Measurements from ENCODE around the gene SP5. TPM values are rescaled to one million over a fixed set of nuclear protein-coding genes. Genes with fewer than 3 reads are reported as not detected.

The SP5 gene
- total RNA-seq, 2 experiments from 2014 or later: not detected

GRCh38 chr2:170742000-170742399 is 26.9 kb downstream of the SP5 start:
- Mint-ChIP-seq H3K36me3 (ENCODE audit: low read depth) (no peaks in the 10 kb centered on the region), H3K4me3 (no peak overlapping the region), H3K27me3 (peaks cover 27% of the 10 kb centered on the region), H3K9me3 (no peaks in the 10 kb centered on the region), H3K4me1 (ENCODE audit: low read depth) (no peaks in the 10 kb centered on the region), H3K27ac (no peak overlapping the region)
- ChIA-PET CTCF (no interaction called here), POLR2A (no interaction called here)
- no peaks in the 10 kb centered on the region for H3K4me1 ChIP-seq (ENCODE audit: insufficient read depth, low read length)
- H3K27ac ChIP-seq (ENCODE audit: low read depth in 1 of 2, low read length in 2 of 2): no peak overlapping the region
- ATAC-seq (ENCODE audit: poor library complexity) (no peak), DNase-seq (no peak)
- intact Hi-C loops (cut with DNase I, micrococcal nuclease): loop anchor here in 1 of 2 experiments (1.0 kb wide), 1 partner anchor 18 kb away; no protein-coding TSS in a partner anchor
- peaks cover 0 to 5% of the 10 kb centered on the region in 2 experiments for H3K9me3 ChIP-seq (ENCODE audit: control insufficient read depth in 1 of 2, insufficient read depth in 1 of 2, low read length in 2 of 2)
- H3K27me3 ChIP-seq (ENCODE audit: control insufficient read depth in 1 of 2, insufficient read depth in 2 of 2, low read length in 2 of 2): peaks cover 5 to 18% of the 10 kb centered on the region in 2 experiments
- TF ChIP-seq CTCF (IDR thresholded peaks at IDR 0.05): no peak
- H3K36me3 ChIP-seq (ENCODE audit: insufficient read depth, low read length): no peaks in the 10 kb centered on the region
- no peak overlapping the region for H3K4me3 ChIP-seq (ENCODE audit: low read length)

GRCh38 chr2:170742896-170743529 is 27.9 kb downstream of the SP5 start:
- no peaks in the 10 kb centered on the region for H3K9me3 ChIP-seq (ENCODE audit: control insufficient read depth in 1 of 2, insufficient read depth in 1 of 2, low read length in 2 of 2)
- Mint-ChIP-seq H3K27ac (no peak overlapping the region), H3K36me3 (ENCODE audit: low read depth) (no peaks in the 10 kb centered on the region), H3K4me3 (no peak overlapping the region), H3K4me1 (ENCODE audit: low read depth) (no peaks in the 10 kb centered on the region), H3K9me3 (no peaks in the 10 kb centered on the region), H3K27me3 (peaks cover 32% of the 10 kb centered on the region)
- CTCF ChIA-PET: no interaction called here
- H3K4me3 ChIP-seq (ENCODE audit: low read length): no peak overlapping the region
- TF ChIP-seq CTCF (IDR thresholded peaks at IDR 0.05): no peak
- POLR2A ChIA-PET: no interaction called here
- peaks cover 2 to 18% of the 10 kb centered on the region in 2 experiments for H3K27me3 ChIP-seq (ENCODE audit: control insufficient read depth in 1 of 2, insufficient read depth in 2 of 2, low read length in 2 of 2)
- H3K4me1 ChIP-seq (ENCODE audit: insufficient read depth, low read length): no peaks in the 10 kb centered on the region
- ATAC-seq (ENCODE audit: poor library complexity) (no peak), DNase-seq (no peak)
- intact Hi-C loops (cut with DNase I, micrococcal nuclease): no loop called here
- H3K36me3 ChIP-seq (ENCODE audit: insufficient read depth, low read length): no peaks in the 10 kb centered on the region
- no peak overlapping the region for H3K27ac ChIP-seq (ENCODE audit: low read depth in 1 of 2, low read length in 2 of 2)

- no peaks in the 10 kb centered on the region for H3K9me3 ChIP-seq (ENCODE audit: control insufficient read depth in 1 of 2, insufficient read depth in 1 of 2, low read length in 2 of 2)
- no peaks in the 10 kb centered on the region for H3K9me3 Mint-ChIP-seq
- CTCF ChIA-PET: no interaction called here
- TF ChIP-seq CTCF (IDR thresholded peaks at IDR 0.05): no peak
- H3K36me3 ChIP-seq (ENCODE audit: insufficient read depth, low read length): no peaks in the 10 kb centered on the region
- peaks cover 6 to 18% of the 10 kb centered on the region in 2 experiments for H3K27me3 ChIP-seq (ENCODE audit: control insufficient read depth in 1 of 2, insufficient read depth in 2 of 2, low read length in 2 of 2)
- no peak overlapping the region for H3K4me3 Mint-ChIP-seq
- no peak for ATAC-seq (ENCODE audit: poor library complexity)
- H3K4me1 Mint-ChIP-seq (ENCODE audit: low read depth): no peaks in the 10 kb centered on the region
- H3K27me3 Mint-ChIP-seq: peaks cover 36% of the 10 kb centered on the region
- no peak for DNase-seq
- no peak overlapping the region for H3K27ac ChIP-seq (ENCODE audit: low read depth in 1 of 2, low read length in 2 of 2)
- H3K27ac Mint-ChIP-seq: no peak overlapping the region
- H3K36me3 Mint-ChIP-seq (ENCODE audit: low read depth): no peaks in the 10 kb centered on the region
- no peaks in the 10 kb centered on the region for H3K4me1 ChIP-seq (ENCODE audit: insufficient read depth, low read length)
- H3K4me3 ChIP-seq (ENCODE audit: low read length): no peak overlapping the region
- POLR2A ChIA-PET: no interaction called here
- intact Hi-C loops (cut with DNase I, micrococcal nuclease): no loop called here
Observed at GRCh38 chr2:170743530-170744239, 28.5 kb downstream of the SP5 start.
